ENCODE measurements around the gene NXF3.
"Not testable (repeated sequence)": the region's sequence is repeated elsewhere in the genome, so short reads cannot be mapped to it uniquely, and the experiment has no call there.

Gene NXF3, protein sequence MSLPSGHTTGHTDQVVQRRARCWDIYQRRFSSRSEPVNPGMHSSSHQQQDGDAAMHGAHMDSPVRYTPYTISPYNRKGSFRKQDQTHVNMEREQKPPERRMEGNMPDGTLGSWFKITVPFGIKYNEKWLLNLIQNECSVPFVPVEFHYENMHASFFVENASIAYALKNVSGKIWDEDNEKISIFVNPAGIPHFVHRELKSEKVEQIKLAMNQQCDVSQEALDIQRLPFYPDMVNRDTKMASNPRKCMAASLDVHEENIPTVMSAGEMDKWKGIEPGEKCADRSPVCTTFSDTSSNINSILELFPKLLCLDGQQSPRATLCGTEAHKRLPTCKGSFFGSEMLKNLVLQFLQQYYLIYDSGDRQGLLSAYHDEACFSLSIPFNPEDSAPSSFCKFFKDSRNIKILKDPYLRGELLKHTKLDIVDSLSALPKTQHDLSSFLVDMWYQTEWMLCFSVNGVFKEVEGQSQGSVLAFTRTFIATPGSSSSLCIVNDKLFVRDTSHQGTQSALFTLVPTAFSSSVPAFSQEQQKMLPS

DNA sequence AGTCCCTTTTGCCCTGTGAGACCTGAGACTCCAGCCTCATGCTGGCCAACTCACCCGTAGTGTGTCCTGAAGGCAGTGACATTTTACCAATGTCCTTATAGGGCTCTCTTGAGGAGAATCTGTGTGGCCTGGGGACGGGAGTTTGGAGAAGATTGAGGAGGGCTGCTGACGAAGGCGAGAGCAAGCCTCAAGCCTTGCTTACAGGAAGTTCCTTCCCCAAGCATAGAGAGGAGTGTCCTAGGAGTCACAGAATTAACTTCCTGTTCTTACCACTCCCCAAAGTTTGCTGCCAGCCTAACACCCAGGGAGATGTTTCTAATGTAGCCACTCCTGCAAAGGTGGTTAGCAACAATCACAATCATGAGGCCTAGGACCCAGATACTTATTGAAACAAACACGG lies at the start of gene NXF3:
TSS of gene NXF3 (minus strand) at position 202 of the 400 bp plus-strand sequence. CDS start at position 82, 120 bp downstream.
- CTCF ChIA-PET, result no interaction called here
- Mint-ChIP-seq H3K36me3 (no peaks in the 10 kb centered on the region), H3K4me3 (no peak within 1 kb of the TSS)

DNA sequence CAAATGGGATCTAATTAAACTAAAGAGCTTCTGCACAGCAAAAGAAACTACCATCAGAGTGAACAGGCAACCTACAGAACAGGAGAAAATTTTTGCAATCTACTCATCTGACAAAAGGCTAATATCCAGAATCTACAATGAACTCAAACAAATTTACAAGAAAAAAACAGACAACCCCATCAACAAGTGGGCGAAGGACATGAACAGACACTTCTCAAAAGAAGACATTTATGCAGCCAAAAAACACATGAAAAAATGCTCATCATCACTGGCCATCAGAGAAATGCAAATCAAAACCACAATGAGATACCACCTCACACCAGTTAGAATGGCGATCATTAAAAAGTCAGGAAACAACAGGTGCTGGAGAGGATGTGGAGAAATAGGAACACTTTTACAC lies 43.6 kb upstream of the NXF3 start:
- H3K4me1 Mint-ChIP-seq, H3K36me3 Mint-ChIP-seq, H3K4me3 Mint-ChIP-seq, H3K27me3 Mint-ChIP-seq, H3K27ac Mint-ChIP-seq, H3K9me3 Mint-ChIP-seq, CTCF ChIA-PET, DNase-seq: not testable (repeated sequence)

More for the DNA sequence above, at the start of gene NXF3:
- no peak for DNase-seq
- no peaks in the 10 kb centered on the region for H3K27me3 Mint-ChIP-seq
- H3K9me3 Mint-ChIP-seq, result no peaks in the 10 kb centered on the region
- H3K27ac Mint-ChIP-seq, result no peak within 1 kb of the TSS
- H3K4me1 Mint-ChIP-seq, result no peaks in the 10 kb centered on the region

DNA sequence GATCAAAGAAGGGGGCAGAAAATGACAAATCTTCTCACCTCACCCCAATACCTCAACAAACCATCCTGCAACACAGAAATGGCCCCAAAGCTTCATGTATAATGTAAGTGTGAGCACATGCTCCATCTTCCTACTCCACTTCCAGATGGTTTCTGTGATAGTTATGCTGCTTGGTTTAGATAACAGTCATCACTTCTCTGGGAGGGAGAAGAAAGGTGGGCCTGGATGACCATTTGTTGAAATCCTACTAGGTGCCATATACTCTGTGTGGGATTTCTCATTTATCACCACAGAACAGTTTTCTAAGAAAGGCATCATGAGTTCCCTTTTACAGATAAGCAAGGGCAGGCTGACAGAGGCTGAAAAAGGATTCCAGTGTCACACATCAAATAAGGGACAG lies 31.3 kb upstream of the NXF3 start:
- no peaks in the 10 kb centered on the region for H3K27me3 Mint-ChIP-seq

DNA sequence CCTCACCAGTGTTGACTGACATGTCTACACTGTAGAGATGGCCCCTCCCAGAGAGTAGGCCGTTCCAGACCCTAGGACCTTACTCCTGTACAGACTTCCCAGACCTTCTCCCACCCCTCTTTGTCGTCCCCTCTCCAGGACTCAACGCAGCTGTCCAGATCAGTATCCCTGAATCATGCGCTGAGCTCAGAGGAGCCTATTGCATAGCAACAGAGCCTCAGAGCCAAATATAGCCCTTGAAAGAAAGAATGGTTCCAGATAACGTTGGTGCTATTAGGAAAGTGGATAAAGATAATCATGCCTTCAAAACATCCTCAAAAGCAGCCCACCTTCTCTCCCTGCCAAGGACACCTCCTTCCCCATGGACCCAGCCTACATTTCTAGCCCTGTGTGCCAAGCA lies 27.8 kb upstream of the NXF3 start:
- DNase-seq, result no peak
- no peaks in the 10 kb centered on the region for H3K27me3 Mint-ChIP-seq
- CTCF ChIA-PET, result no interaction called here
- no peak overlapping the region for H3K27ac Mint-ChIP-seq
- no peaks in the 10 kb centered on the region for H3K36me3 Mint-ChIP-seq
- H3K4me3 Mint-ChIP-seq, result no peak overlapping the region
- no peaks in the 10 kb centered on the region for H3K9me3 Mint-ChIP-seq
- H3K4me1 Mint-ChIP-seq, result no peaks in the 10 kb centered on the region

More for the DNA sequence above, 31.3 kb upstream of the NXF3 start:
- Mint-ChIP-seq H3K4me3 (no peak overlapping the region), H3K4me1 (peaks cover 5% of the 10 kb centered on the region), H3K36me3 (no peaks in the 10 kb centered on the region), H3K27ac (no peak overlapping the region), H3K9me3 (no peaks in the 10 kb centered on the region)
- CTCF ChIA-PET, result no interaction called here
- DNase-seq, result no peak

DNA sequence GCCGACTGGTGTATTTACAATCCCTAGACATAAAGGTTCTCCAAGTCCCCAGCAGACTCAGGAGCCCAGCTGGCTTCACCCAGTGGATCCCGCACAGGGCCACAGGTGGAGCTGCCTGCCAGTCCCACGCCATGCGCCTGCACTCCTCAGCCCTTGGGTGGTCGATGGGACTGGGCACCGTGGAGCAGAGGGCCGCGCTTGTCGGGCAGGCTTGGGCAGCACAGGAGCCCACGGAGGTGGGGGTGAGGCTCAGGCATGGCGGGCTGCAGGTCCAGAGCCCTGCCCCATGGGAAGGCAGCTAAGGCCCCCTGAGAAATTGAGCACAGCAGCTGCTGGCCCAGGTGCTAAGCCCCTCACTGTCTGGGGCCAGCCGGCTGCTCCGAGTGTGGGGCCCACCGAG lies 24.0 kb upstream of the NXF3 start:
- DNase-seq, H3K4me3 Mint-ChIP-seq, H3K4me1 Mint-ChIP-seq, H3K9me3 Mint-ChIP-seq, H3K36me3 Mint-ChIP-seq, H3K27me3 Mint-ChIP-seq, H3K27ac Mint-ChIP-seq, CTCF ChIA-PET: not testable (repeated sequence)

DNA sequence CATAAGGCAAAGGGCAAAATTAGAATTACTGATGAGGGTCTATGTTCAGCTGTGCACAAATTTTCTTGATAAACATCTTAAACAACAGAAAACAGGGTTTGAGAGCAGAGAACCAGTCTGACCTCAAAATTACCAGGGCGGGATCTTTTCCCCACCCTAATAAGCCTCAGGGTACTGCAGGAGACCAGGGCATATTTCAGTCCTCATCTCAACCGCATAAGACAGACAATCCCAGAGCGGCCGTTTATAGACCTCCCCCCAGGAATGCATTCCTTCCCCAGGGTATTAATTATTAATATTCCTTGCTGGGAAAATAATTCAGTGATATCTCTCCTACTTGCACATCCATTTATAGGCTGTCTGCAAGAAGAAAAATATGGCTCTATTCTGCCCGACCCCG lies 16.6 kb upstream of the NXF3 start:
- H3K4me1 Mint-ChIP-seq, H3K36me3 Mint-ChIP-seq, H3K27me3 Mint-ChIP-seq, CTCF ChIA-PET, H3K9me3 Mint-ChIP-seq, H3K4me3 Mint-ChIP-seq, H3K27ac Mint-ChIP-seq, DNase-seq: not testable (repeated sequence)

DNA sequence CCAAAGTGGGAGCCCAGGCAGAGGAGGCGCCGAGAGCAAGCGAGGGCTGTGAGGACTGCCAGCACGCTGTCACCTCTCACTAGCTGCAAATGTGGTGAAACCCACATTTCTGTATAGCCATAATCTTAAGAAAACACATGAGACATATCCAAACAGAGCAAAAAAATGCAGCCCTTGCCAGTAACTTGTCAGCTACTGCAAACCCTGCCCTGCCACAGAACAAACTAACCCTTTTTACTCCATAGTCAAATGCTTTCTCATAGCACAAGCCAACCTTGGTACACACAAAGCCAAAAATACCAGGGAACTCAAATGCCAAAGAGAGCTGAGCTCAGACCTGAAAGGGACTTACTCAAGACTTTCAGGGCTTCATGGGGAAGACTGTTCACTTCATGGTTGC lies 14.9 kb upstream of the NXF3 start:
- Mint-ChIP-seq H3K9me3 (peaks cover 7% of the 10 kb centered on the region), H3K27me3 (no peaks in the 10 kb centered on the region), H3K27ac (no peak overlapping the region), H3K4me1 (no peaks in the 10 kb centered on the region), H3K4me3 (no peak overlapping the region), H3K36me3 (no peaks in the 10 kb centered on the region)
- no peak for DNase-seq
- CTCF ChIA-PET, result no interaction called here

DNA sequence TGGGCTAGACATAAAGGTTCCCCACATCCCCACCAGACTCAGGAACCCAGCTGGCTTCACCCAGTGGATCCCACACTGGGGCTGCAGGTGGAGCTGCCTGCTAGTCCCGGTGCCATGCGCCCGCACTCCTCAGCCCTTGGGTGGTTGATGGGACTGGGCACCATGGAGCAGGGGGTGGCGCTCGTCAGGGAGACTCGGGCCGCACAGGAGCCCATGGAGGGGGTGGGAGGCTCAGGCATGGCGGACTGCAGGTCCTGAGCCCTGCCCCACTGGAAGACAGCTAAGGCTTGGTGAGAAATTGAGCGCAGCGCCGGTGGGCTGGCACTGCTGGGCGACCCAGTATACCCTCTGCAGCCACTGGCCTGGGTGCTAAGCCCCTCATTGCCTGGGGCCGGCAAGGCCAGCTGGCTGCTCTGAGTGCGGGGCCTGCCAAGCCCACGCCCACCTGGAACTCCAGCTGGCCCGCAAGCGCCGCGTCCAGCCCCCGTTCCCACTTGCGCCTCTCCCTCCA lies 14.3 kb upstream of the NXF3 start:
- DNase-seq, H3K27me3 Mint-ChIP-seq, CTCF ChIA-PET, H3K4me1 Mint-ChIP-seq, H3K4me3 Mint-ChIP-seq, H3K36me3 Mint-ChIP-seq, H3K9me3 Mint-ChIP-seq, H3K27ac Mint-ChIP-seq: not testable (repeated sequence)

DNA sequence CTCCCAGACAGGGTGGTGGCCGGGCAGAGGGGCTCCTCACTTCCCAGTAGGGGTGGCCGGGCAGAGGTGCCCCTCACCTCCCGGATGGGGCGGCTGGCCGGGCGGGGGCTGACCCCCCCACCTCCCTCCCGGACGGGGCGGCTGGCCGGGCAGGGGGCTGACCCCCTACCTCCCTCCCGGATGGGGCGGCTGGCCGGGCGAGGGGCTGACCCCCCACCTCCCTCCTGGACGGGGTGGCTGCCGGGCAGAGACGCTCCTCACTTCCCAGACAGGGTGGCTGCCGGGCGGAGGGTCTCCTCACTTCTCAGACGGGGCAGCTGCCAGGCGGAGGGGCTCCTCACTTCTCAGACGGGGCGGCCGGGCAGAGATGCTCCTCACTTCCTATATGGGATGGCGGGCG lies 11.4 kb upstream of the NXF3 start:
- H3K4me1 Mint-ChIP-seq, CTCF ChIA-PET, H3K9me3 Mint-ChIP-seq, DNase-seq, H3K27me3 Mint-ChIP-seq, H3K36me3 Mint-ChIP-seq, H3K27ac Mint-ChIP-seq, H3K4me3 Mint-ChIP-seq: not testable (repeated sequence)

DNA sequence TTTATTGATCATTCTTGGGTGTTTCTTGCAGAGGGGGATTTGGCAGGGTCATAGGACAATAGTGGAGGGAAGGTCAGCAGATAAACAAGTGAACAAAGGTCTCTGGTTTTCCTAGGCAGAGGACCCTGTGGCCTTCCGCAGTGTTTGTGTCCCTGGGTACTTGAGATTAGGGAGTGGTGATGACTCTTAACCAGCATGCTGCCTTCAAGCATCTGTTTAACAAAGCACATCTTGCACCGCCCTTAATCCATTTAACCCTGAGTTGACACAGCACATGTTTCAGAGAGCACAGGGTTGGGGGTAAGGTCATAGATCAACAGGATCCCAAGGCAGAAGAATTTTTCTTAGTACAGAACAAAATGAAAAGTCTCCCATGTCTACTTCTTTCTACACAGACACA lies 10.9 kb upstream of the NXF3 start:
- H3K4me3 Mint-ChIP-seq, H3K27me3 Mint-ChIP-seq, H3K36me3 Mint-ChIP-seq, H3K27ac Mint-ChIP-seq, H3K4me1 Mint-ChIP-seq, DNase-seq, CTCF ChIA-PET, H3K9me3 Mint-ChIP-seq: not testable (repeated sequence)

DNA sequence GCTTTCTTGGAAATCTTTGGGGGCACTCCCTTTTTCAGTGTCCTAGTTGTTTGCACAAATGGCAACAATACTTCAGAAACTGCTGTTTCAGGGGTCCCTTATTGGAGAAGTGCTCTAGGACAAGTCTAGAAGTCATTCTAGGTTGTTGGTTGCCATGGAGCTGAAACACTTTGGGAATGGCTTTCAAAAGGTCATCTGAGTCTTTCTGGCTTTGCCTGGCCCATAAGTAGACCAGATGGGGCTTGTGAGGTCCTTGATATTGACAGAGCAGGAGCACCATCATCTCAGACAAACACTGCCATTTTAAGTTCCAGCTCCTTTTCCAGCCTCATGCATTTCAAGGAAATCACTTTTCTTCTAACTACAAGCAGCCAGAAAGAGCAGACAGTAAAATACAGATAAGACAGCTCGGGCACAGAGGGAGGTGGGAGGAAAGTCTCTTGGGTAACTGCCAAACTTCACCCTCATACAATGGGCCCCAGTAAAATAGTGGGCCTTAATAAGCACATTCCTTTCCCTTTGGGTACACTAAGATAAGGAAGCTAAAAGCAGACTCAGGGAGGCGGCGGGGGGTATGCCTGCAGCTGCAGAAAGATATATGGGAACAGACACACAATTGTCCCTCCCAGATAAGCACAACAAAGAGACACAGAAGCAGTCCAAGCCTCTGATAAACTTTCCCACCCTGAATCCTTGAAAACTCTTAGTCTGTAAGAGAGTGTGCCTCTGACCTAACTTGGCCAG lies 8.5 kb upstream of the NXF3 start:
- no peaks in the 10 kb centered on the region for H3K36me3 Mint-ChIP-seq
- DNase-seq, result no peak
- no peak overlapping the region for H3K4me3 Mint-ChIP-seq
- CTCF ChIA-PET, result no interaction called here
- H3K27ac Mint-ChIP-seq, result no peak overlapping the region
- peaks cover 2% of the 10 kb centered on the region for H3K9me3 Mint-ChIP-seq
- no peaks in the 10 kb centered on the region for H3K27me3 Mint-ChIP-seq
- H3K4me1 Mint-ChIP-seq, result no peaks in the 10 kb centered on the region

DNA sequence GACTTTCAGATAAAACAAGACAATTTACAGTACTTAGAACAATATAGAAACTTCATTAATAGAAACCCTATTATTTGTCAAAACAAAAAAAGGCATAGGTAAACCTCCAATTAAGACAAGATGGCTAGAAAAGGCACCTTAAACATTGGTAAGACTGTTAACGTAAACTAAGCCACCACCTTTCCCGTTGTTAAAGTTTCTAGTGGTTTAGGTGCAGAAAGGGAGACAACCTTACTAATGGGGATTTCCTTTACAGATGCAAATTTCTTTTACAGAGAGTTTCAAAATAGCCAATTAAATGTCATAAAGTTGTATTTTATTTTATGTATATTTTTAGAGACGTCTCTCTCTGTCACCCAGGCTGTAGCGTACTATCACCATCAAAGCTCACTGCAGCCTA lies 7.5 kb upstream of the NXF3 start:
- H3K36me3 Mint-ChIP-seq, result no peaks in the 10 kb centered on the region
- no peak overlapping the region for H3K27ac Mint-ChIP-seq
- H3K27me3 Mint-ChIP-seq, result no peaks in the 10 kb centered on the region
- no peaks in the 10 kb centered on the region for H3K9me3 Mint-ChIP-seq
- DNase-seq, result no peak
- H3K4me3 Mint-ChIP-seq, result no peak overlapping the region
- CTCF ChIA-PET, result no interaction called here
- H3K4me1 Mint-ChIP-seq, result no peaks in the 10 kb centered on the region

DNA sequence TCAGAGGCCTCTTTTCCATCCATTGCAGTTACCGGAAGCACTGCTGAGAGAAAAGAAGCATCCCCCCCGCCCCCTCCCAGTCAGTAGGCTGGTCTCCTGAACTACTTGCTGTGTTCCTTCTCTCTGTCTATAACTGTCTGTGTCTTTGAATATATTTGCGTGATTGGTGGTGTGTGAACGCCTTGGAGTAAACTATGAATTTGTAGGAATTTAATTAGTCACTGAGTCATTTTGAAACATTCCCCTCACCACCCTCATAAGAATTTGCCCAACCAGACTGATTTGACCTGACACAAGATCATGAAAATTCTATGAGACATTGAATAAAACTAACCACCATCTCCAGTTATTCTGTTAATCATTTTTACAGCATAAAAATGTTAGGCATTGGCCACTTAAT lies 6.7 kb upstream of the NXF3 start:
- H3K4me3 Mint-ChIP-seq, result no peak overlapping the region

DNA sequence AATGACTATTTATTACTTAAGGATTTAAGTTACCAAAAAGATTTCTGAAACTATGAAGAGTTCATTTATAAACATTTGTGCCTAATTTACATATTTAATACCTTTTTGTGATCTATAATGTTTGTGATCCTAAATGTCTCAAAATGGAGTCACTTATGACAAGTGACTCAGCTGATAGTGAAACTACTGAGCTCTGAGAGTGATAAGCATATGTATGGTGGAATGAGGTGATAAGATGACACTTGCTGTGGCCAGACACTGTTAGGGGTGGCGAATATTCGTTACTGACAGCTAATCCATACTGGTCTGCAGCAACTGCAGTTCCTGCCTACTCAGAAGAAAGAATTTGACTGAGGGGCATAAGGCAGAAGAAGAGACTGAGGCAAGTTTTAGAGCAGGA lies 5.5 kb upstream of the NXF3 start:
- H3K4me3 Mint-ChIP-seq, result no peak overlapping the region
- no peaks in the 10 kb centered on the region for H3K36me3 Mint-ChIP-seq
- no peak for DNase-seq
- H3K27ac Mint-ChIP-seq, result no peak overlapping the region
- CTCF ChIA-PET, result no interaction called here
- H3K9me3 Mint-ChIP-seq, result no peaks in the 10 kb centered on the region
- H3K4me1 Mint-ChIP-seq, result no peaks in the 10 kb centered on the region
- H3K27me3 Mint-ChIP-seq, result no peaks in the 10 kb centered on the region

More for the DNA sequence above, 6.7 kb upstream of the NXF3 start:
- H3K36me3 Mint-ChIP-seq, result no peaks in the 10 kb centered on the region
- H3K4me1 Mint-ChIP-seq, result no peaks in the 10 kb centered on the region
- DNase-seq, result no peak
- no peaks in the 10 kb centered on the region for H3K9me3 Mint-ChIP-seq
- H3K27ac Mint-ChIP-seq, result no peak overlapping the region
- CTCF ChIA-PET, result no interaction called here
- no peaks in the 10 kb centered on the region for H3K27me3 Mint-ChIP-seq

DNA sequence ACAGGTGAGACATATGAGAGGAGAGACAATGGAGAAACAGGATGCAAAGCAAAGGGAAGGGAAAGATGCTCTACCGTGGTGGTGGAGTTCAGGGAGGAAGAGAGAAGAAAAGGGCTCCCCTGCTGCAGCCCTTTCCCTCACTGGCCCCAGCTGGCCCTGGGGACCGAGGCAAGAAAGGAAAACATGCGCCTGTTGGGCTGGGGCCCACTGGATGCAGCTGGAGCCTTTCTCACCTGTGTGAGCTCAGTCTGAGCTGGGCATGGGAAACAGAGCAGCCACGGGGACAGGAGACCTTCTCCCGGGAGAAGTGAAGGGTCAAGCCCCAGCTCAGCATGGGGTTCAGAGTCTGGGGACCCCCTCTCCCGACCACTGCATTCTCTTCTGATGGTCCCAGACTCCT lies 11.9 kb downstream of the NXF3 start:
- DNase-seq, result no peak

More for the DNA sequence above, 11.9 kb downstream of the NXF3 start:
- CTCF ChIA-PET, result no interaction called here
- Mint-ChIP-seq H3K4me3 (no peak overlapping the region), H3K4me1 (no peaks in the 10 kb centered on the region), H3K27me3 (no peaks in the 10 kb centered on the region), H3K36me3 (no peaks in the 10 kb centered on the region), H3K27ac (no peak overlapping the region), H3K9me3 (no peaks in the 10 kb centered on the region)
